ENCODE results near the gene PPP6R2. TPM values are rescaled to one million over a fixed set of nuclear protein-coding genes. Genes with fewer than 3 reads are reported as not detected.

PPP6R2 gene
- total and polyA plus RNA-seq, 9 of the 15 experiments (the other 6 are each of a cell fraction or from before 2014, with no cell fraction given): 0.32 to 39.8 (median 21.4) TPM

DNA sequence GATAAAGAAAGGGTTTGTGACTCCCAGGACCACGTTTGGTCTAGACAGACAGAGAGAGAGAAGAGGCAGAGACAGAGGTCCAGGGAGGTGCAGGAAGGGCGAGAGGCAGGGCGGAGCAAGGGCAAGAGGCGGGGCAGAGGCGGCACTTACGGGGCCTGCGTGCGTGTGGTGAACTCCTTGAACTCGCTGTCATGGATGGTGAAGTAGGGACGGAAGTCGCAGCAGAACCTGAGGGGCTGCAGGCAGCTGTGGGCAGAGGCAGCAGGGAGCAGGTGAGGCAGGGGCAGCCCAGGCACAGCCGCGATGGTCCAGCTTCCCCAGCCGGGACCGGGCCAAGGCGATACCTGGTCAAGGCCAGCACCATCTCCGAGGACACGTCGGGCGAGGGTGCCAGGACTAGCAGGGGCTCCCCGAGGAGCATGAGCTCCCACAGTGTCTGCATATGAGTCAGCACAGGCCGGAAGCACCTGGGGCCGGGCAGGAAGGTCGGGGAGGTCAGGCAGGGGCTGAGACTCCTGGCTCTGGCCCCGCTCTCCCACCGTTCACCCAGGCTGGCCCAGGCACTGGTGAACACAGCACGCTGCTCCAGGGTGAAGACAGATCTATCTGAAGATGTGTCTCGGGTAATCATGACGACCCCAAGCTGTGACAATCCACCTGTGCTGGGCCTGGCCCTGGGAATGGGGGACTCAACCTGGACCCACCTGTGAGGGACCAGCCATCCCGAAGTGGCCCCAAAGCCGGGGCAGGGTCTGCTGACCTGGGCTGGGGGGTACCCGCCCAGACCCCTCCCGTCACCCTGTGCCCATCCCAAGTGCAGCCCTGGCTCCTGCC lies 28.5 kb upstream of the PPP6R2 start (continued):
- TF ChIP-seq TAF15 (IDR thresholded peaks at IDR 0.05; ENCODE audit: low read depth, low read length) (no peak), SIN3B (IDR thresholded peaks at IDR 0.05; ENCODE audit: low read depth) (no peak), CBFA2T2 (conservative IDR thresholded peaks at IDR 0.05) (0 out of 2 replicates have a peak, but pooled peaks have one; percentile 11), NFYB (IDR thresholded peaks at IDR 0.05; ENCODE audit: extremely low read depth, insufficient read length) (no peak), TCF3 (CRISPR knock-in tag; IDR thresholded peaks at IDR 0.05) (peak; percentile 44; the same call in 1 of the 2 replicates), ZNF347 (CRISPR knock-in tag; IDR thresholded peaks at IDR 0.05; ENCODE audit: low read depth) (no peak), DIDO1 (tag; IDR thresholded peaks at IDR 0.05; ENCODE audit: low read depth) (no peak), BMI1 (IDR thresholded peaks at IDR 0.05; ENCODE audit: low read length) (no peak), NR3C1 (CRISPR knock-in tag; IDR thresholded peaks at IDR 0.05) (no peak), GABPA (tag; conservative IDR thresholded peaks at IDR 0.05; ENCODE audit: low read depth) (no peak), MAFG (tag; conservative IDR thresholded peaks at IDR 0.05) (no peak), ZNF140 (CRISPR knock-in tag; IDR thresholded peaks at IDR 0.05) (no peak), ARID2 (IDR thresholded peaks at IDR 0.05) (no peak), TAL1 (IDR thresholded peaks at IDR 0.05) (no peak), ESRRA (IDR thresholded peaks at IDR 0.05; ENCODE audit: borderline replicate concordance, low read depth) (peak; percentile 48), HDAC1 (IDR thresholded peaks at IDR 0.05) (0 out of 4 replicates have a peak, but pooled peaks of 1 of the 2 experiments have one; percentile 20), ARNT (IDR thresholded peaks at IDR 0.05) (no peak), FOXA3 (CRISPR knock-in tag; conservative IDR thresholded peaks at IDR 0.05 in 1 of 2, IDR thresholded peaks at IDR 0.05 in 1 of 2) (no peak), CBFA2T3 (IDR thresholded peaks at IDR 0.05) (peak; percentile 60), FOXP1 (CRISPR knock-in tag; IDR thresholded peaks at IDR 0.05) (no peak)
- TF ChIP-seq, protein P1, sequence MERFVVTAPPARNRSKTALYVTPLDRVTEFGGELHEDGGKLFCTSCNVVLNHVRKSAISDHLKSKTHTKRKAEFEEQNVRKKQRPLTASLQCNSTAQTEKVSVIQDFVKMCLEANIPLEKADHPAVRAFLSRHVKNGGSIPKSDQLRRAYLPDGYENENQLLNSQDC (CRISPR knock-in tag; IDR thresholded peaks at IDR 0.05): no peak
- TF ChIP-seq, protein P2, sequence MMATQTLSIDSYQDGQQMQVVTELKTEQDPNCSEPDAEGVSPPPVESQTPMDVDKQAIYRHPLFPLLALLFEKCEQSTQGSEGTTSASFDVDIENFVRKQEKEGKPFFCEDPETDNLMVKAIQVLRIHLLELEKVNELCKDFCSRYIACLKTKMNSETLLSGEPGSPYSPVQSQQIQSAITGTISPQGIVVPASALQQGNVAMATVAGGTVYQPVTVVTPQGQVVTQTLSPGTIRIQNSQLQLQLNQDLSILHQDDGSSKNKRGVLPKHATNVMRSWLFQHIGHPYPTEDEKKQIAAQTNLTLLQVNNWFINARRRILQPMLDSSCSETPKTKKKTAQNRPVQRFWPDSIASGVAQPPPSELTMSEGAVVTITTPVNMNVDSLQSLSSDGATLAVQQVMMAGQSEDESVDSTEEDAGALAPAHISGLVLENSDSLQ (IDR thresholded peaks at IDR 0.05): peak; percentile 29; the same call in 1 of the 2 replicates
- TF ChIP-seq, protein P3, sequence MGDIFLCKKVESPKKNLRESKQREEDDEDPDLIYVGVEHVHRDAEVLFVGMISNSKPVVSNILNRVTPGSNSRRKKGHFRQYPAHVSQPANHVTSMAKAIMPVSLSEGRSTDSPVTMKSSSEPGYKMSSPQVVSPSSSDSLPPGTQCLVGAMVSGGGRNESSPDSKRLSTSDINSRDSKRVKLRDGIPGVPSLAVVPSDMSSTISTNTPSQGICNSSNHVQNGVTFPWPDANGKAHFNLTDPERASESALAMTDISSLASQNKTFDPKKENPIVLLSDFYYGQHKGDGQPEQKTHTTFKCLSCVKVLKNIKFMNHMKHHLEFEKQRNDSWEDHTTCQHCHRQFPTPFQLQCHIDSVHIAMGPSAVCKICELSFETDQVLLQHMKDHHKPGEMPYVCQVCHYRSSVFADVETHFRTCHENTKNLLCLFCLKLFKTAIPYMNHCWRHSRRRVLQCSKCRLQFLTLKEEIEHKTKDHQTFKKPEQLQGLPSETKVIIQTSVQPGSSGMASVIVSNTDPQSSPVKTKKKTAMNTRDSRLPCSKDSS (IDR thresholded peaks at IDR 0.05; ENCODE audit: low read depth, partially characterized antibody): no peak
- TF ChIP-seq, protein P4, sequence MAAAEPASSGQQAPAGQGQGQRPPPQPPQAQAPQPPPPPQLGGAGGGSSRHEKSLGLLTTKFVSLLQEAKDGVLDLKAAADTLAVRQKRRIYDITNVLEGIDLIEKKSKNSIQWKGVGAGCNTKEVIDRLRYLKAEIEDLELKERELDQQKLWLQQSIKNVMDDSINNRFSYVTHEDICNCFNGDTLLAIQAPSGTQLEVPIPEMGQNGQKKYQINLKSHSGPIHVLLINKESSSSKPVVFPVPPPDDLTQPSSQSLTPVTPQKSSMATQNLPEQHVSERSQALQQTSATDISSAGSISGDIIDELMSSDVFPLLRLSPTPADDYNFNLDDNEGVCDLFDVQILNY (CRISPR knock-in tag; IDR thresholded peaks at IDR 0.05): no peak
